Neutrophil (primary cell): ENCODE measurements around the gene RADIL.

ENCODE experiments used
- H3K27ac ChIP-seq: fragments of 200-600 bp; sonication (generic); 2 replicates; pipeline ENCODE4 v1.5.1; 2016; ENCODE audit warnings: mild to moderate bottlenecking, moderate library complexity
- H3K27me3 ChIP-seq: fragments of 200-600 bp; sonication (generic); 2 replicates; pipeline ENCODE4 v1.6.0; 2016; ENCODE audit warnings: mild to moderate bottlenecking
- H3K36me3 ChIP-seq: fragments of 200-600 bp; sonication (generic); 2 replicates; pipeline ENCODE4 v1.5.1; 2017
- H3K4me1 ChIP-seq, 2 experiments: fragments of 200-600 bp in 1 of 2; sonication (generic) in 1 of 2; 1 replicate in 1 of 2; 2 replicates in 1 of 2; pipeline versions ENCODE4 v1.5.1 to v1.6.1; 2013 to 2016; ENCODE audit warnings: low read depth in 1 of 2, low read length in 1 of 2, mild to moderate bottlenecking in 1 of 2, moderate library complexity in 1 of 2; ENCODE audit not compliant: control insufficient read depth in 1 of 2, insufficient read depth in 1 of 2
- H3K4me3 ChIP-seq, 2 experiments: fragments of 200-600 bp in 1 of 2; sonication (generic) in 1 of 2; 1 replicate in 1 of 2; 2 replicates in 1 of 2; pipeline ENCODE4 v1.5.1; 2013 to 2016; ENCODE audit warnings: low read depth in 1 of 2, low read length in 1 of 2, mild to moderate bottlenecking in 1 of 2, moderate library complexity in 1 of 2
- H3K9me3 ChIP-seq: fragments of 200-600 bp; sonication (generic); 2 replicates; pipeline ENCODE4 v1.5.1; 2016
- CTCF ChIP-seq: fragments of 200-600 bp; sonication (generic); IDR thresholded peaks from 2 replicates; pipeline ENCODE4 v1.5.1; 2016; ENCODE audit warnings: antibody characterized with exemption

RADIL gene

DNA sequence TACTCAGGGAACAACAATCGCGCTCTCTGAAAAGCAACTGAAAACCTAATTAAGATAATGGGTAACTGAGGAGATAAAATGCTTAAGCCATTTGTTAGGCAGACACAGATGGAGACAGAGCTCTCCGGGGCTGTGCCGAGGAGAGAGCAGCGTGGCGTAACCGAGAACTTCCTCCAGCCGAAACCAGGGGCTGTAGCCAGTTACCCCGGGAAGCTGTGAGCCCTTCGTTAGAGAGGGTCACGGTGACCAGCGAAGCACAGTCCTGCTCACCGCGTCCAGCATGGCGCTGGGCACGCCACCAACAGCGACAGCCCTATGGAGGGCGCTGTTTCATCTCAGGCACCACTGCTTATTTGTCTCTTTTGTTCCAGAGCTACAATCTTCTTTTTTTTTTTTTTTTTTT lies 37.8 kb downstream of the RADIL start:
- Histone ChIP-seq H3K4me3 (no peak overlapping the region), H3K4me1 (no peaks in the 10 kb centered on the region), H3K27me3 (peaks cover 28% of the 10 kb centered on the region), H3K9me3 (no peaks in the 10 kb centered on the region), H3K36me3 (no peaks in the 10 kb centered on the region), H3K27ac (no peak overlapping the region)
- TF ChIP-seq CTCF = no peak

- H3K27me3 ChIP-seq = peaks cover 21% of the 10 kb centered on the region
- no peaks in the 10 kb centered on the region for H3K36me3 ChIP-seq
- H3K27ac ChIP-seq = no peak overlapping the region
- H3K4me3 ChIP-seq = no peak overlapping the region
- no peak for TF ChIP-seq CTCF
- H3K9me3 ChIP-seq = no peaks in the 10 kb centered on the region
- no peaks in the 10 kb centered on the region for H3K4me1 ChIP-seq
Measured at GRCh38 chr7:4842319-4843064, 41.0 kb downstream of the RADIL start.

DNA sequence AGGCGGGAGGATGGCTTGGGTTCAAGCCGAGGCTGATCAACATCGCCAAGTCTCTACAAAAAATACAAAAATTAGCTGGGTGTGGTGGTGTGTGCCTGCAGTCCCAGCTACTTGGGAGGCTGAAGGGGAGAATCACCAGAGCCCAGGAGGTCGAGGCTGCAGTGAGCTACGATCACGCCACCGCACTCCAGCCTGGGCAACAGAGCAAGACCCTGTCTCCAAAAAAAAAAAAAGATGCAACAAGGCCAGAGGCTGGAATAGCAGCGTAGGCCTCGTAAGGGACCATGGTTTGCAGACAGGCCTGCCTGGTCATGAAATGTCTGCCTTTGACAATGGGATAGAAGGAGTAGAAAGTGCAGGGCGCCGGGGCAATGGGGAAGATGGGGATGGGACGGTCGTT lies 41.7 kb downstream of the RADIL start:
- TF ChIP-seq CTCF = no peak
- Histone ChIP-seq H3K4me1 (no peaks in the 10 kb centered on the region), H3K4me3 (no peak overlapping the region), H3K27me3 (peaks cover 17% of the 10 kb centered on the region), H3K36me3 (no peaks in the 10 kb centered on the region), H3K27ac (no peak overlapping the region), H3K9me3 (no peaks in the 10 kb centered on the region)

GRCh38 chr7:4841007-4841784 lies 42.3 kb downstream of the RADIL start:
- Histone ChIP-seq H3K9me3 (no peaks in the 10 kb centered on the region), H3K27ac (no peak overlapping the region), H3K36me3 (no peaks in the 10 kb centered on the region), H3K4me3 (no peak overlapping the region), H3K27me3 (peaks cover 11% of the 10 kb centered on the region), H3K4me1 (no peaks in the 10 kb centered on the region)
- TF ChIP-seq CTCF = no peak

GRCh38 chr7:4840079-4840501 lies 43.4 kb downstream of the RADIL start:
- Histone ChIP-seq H3K9me3 (no peaks in the 10 kb centered on the region), H3K27ac (no peak overlapping the region), H3K4me3 (no peak overlapping the region), H3K27me3 (peaks cover under 1% of the 10 kb centered on the region), H3K4me1 (no peaks in the 10 kb centered on the region), H3K36me3 (no peaks in the 10 kb centered on the region)
- TF ChIP-seq CTCF = no peak
